Measurements from ENCODE around the gene GPATCH3. TPM values are rescaled to one million over a fixed set of nuclear protein-coding genes. Genes with fewer than 3 reads are reported as not detected.
A peak's percentile ranks its signal among the peaks of the same experiment; 100 is the strongest.

The GPATCH3 gene
- total RNA-seq, 2 experiments from 2014 or later = 15.0 to 17.0 TPM

GRCh38 chr1:26923711-26924110 lies 23.4 kb upstream of the GPATCH3 start:
- H3K9me3 Mint-ChIP-seq (ENCODE audit: low read depth) = no peaks in the 10 kb centered on the region
- H3K27ac Mint-ChIP-seq = no peak overlapping the region
- peaks cover 43% of the 10 kb centered on the region for H3K4me1 Mint-ChIP-seq
- ATAC-seq = no peak
- peaks cover 33% of the 10 kb centered on the region for H3K36me3 Mint-ChIP-seq
- CTCF ChIA-PET = interaction anchor here (0.7 to 1.3 kb wide), 3 partner anchors 11 to 136 kb away, joined by 3 to 4 read pairs (median 3); partner anchors contain the start of gene PIGV
- peak overlapping the region; percentile 91 for H3K4me3 Mint-ChIP-seq
- H3K27me3 Mint-ChIP-seq = no peaks in the 10 kb centered on the region
- DNase-seq = no peak

GRCh38 chr1:26922901-26923300 lies 22.6 kb upstream of the GPATCH3 start:
- H3K9me3 Mint-ChIP-seq (ENCODE audit: low read depth) = no peaks in the 10 kb centered on the region
- no peak for ATAC-seq
- DNase-seq = no peak
- peak overlapping the region; percentile 95 for H3K27ac Mint-ChIP-seq
- peaks cover 43% of the 10 kb centered on the region for H3K4me1 Mint-ChIP-seq
- no peaks in the 10 kb centered on the region for H3K27me3 Mint-ChIP-seq
- peak overlapping the region; percentile 91 for H3K4me3 Mint-ChIP-seq
- CTCF ChIA-PET = interaction anchor here (1.4 kb wide), 1 partner anchor 19 kb away, joined by 3 read pairs; no protein-coding TSS in a partner anchor
- H3K36me3 Mint-ChIP-seq = peaks cover 25% of the 10 kb centered on the region

GRCh38 chr1:26922431-26922729 lies 22.1 kb upstream of the GPATCH3 start:
- Mint-ChIP-seq H3K4me1 (peaks cover 43% of the 10 kb centered on the region), H3K27ac (peak overlapping the region; percentile 95), H3K9me3 (ENCODE audit: low read depth) (no peaks in the 10 kb centered on the region), H3K27me3 (no peaks in the 10 kb centered on the region), H3K36me3 (peaks cover 24% of the 10 kb centered on the region), H3K4me3 (peak overlapping the region; percentile 91)
- CTCF ChIA-PET = interaction anchor here (1.3 to 1.4 kb wide), 2 partner anchors 12 to 19 kb away, joined by 3 read pairs; no protein-coding TSS in a partner anchor
- no peak for ATAC-seq
- no peak for DNase-seq

DNA sequence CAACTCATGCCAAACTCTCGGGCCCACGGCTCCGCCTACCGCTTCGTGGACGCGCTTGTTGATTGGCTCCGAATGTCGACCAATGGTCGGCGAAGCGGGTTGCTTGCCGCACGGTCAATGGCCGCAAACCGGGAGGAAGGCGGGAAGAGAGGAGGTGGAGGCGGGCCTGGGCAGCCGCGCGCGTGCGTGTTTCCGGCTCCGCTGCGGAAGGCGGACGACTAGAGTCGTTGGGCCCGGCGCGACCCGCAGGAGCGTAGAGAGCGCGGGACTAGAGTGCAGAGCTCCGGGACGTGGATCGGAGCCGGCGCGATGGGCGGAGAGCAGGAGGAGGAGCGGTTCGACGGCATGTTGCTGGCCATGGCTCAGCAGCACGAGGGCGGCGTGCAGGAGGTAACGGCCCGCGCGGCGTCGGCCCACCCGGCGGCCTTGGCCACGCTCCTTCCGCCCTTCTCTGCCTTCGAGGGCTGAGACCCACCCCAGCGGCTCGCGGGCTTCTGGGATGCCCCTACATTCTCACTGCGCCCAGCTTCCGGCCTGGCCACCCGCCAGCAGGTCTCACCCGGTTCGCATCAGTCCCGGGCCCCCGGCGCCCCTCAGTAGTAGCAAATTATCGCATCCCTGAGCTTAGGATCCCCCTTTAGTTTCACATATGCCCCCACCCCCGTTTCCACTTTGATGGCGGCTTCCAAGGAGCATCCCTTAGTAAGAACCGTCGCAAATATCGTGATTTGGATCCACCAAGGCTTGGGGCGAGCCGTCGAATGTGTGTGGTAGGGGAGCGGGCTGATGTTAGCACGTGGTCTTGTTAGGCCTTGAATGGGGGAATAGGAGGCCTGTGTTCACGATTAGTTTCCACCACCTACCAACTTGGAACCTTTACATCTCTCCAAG lies 21.5 kb upstream of the GPATCH3 start, which contains the start of gene NUDC:
Gene NUDC, plus strand, starts transcription at position 204 of the 891 bp plus-strand sequence. Its CDS starts 106 bp downstream, at position 310.
- Mint-ChIP-seq H3K27ac (peak within 1 kb of the TSS; percentile 95), H3K4me3 (peak within 1 kb of the TSS; percentile 91), H3K36me3 (peaks cover 21% of the 10 kb centered on the region), H3K27me3 (no peaks in the 10 kb centered on the region), H3K4me1 (peaks cover 40% of the 10 kb centered on the region), H3K9me3 (ENCODE audit: low read depth) (no peaks in the 10 kb centered on the region)
- CTCF ChIA-PET = interaction anchor here (1.2 to 1.8 kb wide), 6 partner anchors 11 to 57 kb away, joined by 3 to 12 read pairs (median 5); partner anchors contain the start of genes GPATCH3 and GPN2
- DNase-seq (peak; percentile 99), ATAC-seq (peak; percentile 96)

GRCh38 chr1:26921126-26921539 lies 20.9 kb upstream of the GPATCH3 start:
- H3K36me3 Mint-ChIP-seq = peaks cover 17% of the 10 kb centered on the region
- H3K9me3 Mint-ChIP-seq (ENCODE audit: low read depth) = no peaks in the 10 kb centered on the region

GRCh38 chr1:26915204-26915842 lies 15.1 kb upstream of the GPATCH3 start:
- H3K27ac Mint-ChIP-seq = no peak overlapping the region
- CTCF ChIA-PET = interaction anchor here (1.4 kb wide), 1 partner anchor 16 kb away, joined by 3 read pairs; no protein-coding TSS in a partner anchor

More at GRCh38 chr1:26921126-26921539, 20.9 kb upstream of the GPATCH3 start:
- DNase-seq (no peak), ATAC-seq (peak; percentile 53)
- H3K27me3 Mint-ChIP-seq = no peaks in the 10 kb centered on the region
- peak overlapping the region; percentile 95 for H3K27ac Mint-ChIP-seq
- CTCF ChIA-PET = interaction anchor here (1.1 to 1.8 kb wide), 6 partner anchors 10 to 125 kb away, joined by 3 to 12 read pairs (median 5); partner anchors contain the start of genes GPATCH3 and GPN2
- peaks cover 37% of the 10 kb centered on the region for H3K4me1 Mint-ChIP-seq
- H3K4me3 Mint-ChIP-seq = peak overlapping the region; percentile 91

GRCh38 chr1:26913754-26914619 lies 13.7 kb upstream of the GPATCH3 start, which contains the start of gene NR0B2:
Gene NR0B2, minus strand, starts transcription at chr1:26913975. Its CDS starts 35 bp downstream, at chr1:26913940.
- no peaks in the 10 kb centered on the region for H3K9me3 Mint-ChIP-seq (ENCODE audit: low read depth)
- CTCF ChIA-PET = interaction anchor here (0.9 to 1.4 kb wide), 2 partner anchors 15 to 89 kb away, joined by 3 read pairs; no protein-coding TSS in a partner anchor

More at GRCh38 chr1:26915204-26915842, 15.1 kb upstream of the GPATCH3 start:
- DNase-seq = no peak
- ATAC-seq = no peak
- Mint-ChIP-seq H3K36me3 (no peaks in the 10 kb centered on the region), H3K9me3 (ENCODE audit: low read depth) (no peaks in the 10 kb centered on the region), H3K4me1 (peaks cover 3% of the 10 kb centered on the region), H3K27me3 (no peaks in the 10 kb centered on the region), H3K4me3 (no peak overlapping the region)

DNA sequence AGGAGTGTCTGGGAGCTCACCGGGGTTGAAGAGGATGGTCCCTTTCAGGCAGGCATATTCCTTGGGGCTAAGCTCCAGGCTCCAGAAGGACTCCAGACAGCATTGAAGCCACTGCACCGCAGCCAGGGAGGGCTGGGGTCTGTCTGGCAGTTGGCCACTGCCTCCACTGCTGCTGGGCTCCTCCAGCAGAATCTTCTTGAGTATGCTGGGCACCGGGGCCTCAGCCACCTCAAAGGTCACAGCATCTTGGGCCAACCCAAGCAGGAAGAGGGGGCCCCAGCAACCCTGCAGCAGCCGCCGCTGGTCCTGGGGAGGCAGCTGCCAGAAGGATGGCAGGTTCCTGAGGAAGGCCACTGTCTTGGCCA lies 13.1 kb upstream of the GPATCH3 start:
- H3K27me3 Mint-ChIP-seq = no peaks in the 10 kb centered on the region
- no peaks in the 10 kb centered on the region for H3K36me3 Mint-ChIP-seq
- ATAC-seq (peak; percentile 27), DNase-seq (no peak)
- H3K9me3 Mint-ChIP-seq (ENCODE audit: low read depth) = no peaks in the 10 kb centered on the region
- CTCF ChIA-PET = interaction anchor here (0.9 to 1.0 kb wide), 2 partner anchors 11 to 88 kb away, joined by 3 read pairs; no protein-coding TSS in a partner anchor
- no peak overlapping the region for H3K4me3 Mint-ChIP-seq
- H3K4me1 Mint-ChIP-seq = no peaks in the 10 kb centered on the region
- H3K27ac Mint-ChIP-seq = no peak overlapping the region

More at GRCh38 chr1:26913754-26914619, 13.7 kb upstream of the GPATCH3 start, which contains the start of gene NR0B2:
- no peaks in the 10 kb centered on the region for H3K4me1 Mint-ChIP-seq
- H3K27ac Mint-ChIP-seq = no peak within 1 kb of the TSS
- DNase-seq (no peak), ATAC-seq (no peak)
- no peaks in the 10 kb centered on the region for H3K36me3 Mint-ChIP-seq
- no peak within 1 kb of the TSS for H3K4me3 Mint-ChIP-seq
- H3K27me3 Mint-ChIP-seq = no peaks in the 10 kb centered on the region

DNA sequence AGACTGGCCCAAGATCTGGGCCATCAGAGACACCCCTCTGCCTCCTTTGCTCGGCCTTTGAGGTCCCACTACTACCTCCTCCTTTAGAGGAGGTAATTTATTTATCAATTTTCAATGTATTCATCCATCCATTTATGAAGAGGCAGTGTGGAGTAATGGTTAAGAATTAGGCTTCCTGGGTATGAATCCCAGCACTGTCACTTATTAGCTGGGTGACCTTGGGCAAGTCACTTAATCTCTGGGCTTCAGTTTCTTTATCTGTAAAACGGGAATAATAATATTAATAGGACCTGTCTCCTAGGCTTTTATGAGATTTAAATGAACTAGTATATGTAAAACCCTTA lies 11.9 kb upstream of the GPATCH3 start:
- no peaks in the 10 kb centered on the region for H3K36me3 Mint-ChIP-seq
- ATAC-seq = no peak
- no peaks in the 10 kb centered on the region for H3K9me3 Mint-ChIP-seq (ENCODE audit: low read depth)
- no peaks in the 10 kb centered on the region for H3K4me1 Mint-ChIP-seq
- peaks cover 3% of the 10 kb centered on the region for H3K27me3 Mint-ChIP-seq
- no peak overlapping the region for H3K27ac Mint-ChIP-seq
- H3K4me3 Mint-ChIP-seq = no peak overlapping the region
- DNase-seq = no peak
- CTCF ChIA-PET = no interaction called here

GRCh38 chr1:26911399-26912146 lies 11.3 kb upstream of the GPATCH3 start:
- DNase-seq (no peak), ATAC-seq (no peak)
- Mint-ChIP-seq H3K4me3 (no peak overlapping the region), H3K9me3 (ENCODE audit: low read depth) (no peaks in the 10 kb centered on the region), H3K27ac (no peak overlapping the region), H3K36me3 (no peaks in the 10 kb centered on the region), H3K27me3 (peaks cover 3% of the 10 kb centered on the region), H3K4me1 (no peaks in the 10 kb centered on the region)
- CTCF ChIA-PET = interaction anchor here (1.0 kb wide), 1 partner anchor 10 kb away, joined by 3 read pairs; the partner anchor contains the start of gene NUDC

DNA sequence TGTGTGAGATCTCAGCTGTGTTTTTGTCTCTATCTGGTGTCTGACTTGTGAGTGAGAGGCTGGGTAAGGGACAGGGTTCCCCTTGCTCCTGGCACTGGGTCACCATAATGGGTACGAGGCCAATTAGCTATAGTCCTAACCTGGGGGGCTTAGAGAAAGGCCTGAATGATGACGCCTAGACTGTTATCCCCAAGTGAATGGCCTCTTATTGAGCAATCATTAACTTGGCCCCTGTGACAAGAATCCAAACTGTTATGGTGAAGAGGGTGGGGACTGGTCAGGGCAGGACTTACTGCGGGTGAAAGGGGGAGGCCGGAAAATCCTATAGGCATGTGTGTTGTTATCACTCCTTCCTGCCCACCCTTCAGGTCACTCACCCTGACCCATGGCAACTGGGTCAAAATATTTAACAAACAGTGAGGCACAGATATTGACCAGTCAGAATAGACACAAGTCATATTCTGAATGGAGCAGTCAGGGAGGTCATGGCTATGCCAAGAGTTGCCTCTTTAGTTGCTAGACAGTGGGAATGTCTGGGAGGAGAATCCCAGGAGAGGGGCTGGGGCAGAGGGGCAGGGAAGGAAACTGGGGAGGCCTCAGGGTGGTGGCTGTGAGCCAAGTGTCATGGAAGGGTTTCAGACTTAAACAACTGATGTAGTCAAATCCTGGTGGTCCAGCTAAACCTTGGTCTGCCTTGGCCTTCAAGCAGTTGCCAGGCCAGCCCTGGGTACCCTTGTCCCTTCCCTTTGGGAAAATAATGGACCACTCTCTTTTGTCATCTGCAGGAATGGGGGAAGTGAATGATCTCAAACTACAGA lies 10.3 kb upstream of the GPATCH3 start:
- no peak for ATAC-seq
- DNase-seq = no peak
- no peak overlapping the region for H3K27ac Mint-ChIP-seq
- H3K9me3 Mint-ChIP-seq (ENCODE audit: low read depth) = no peaks in the 10 kb centered on the region
- H3K27me3 Mint-ChIP-seq = peaks cover 3% of the 10 kb centered on the region
- no peaks in the 10 kb centered on the region for H3K36me3 Mint-ChIP-seq
- CTCF ChIA-PET = interaction anchor here (1.0 kb wide), 1 partner anchor 11 kb away, joined by 3 read pairs; the partner anchor contains the start of gene NUDC
- no peak overlapping the region for H3K4me3 Mint-ChIP-seq
- H3K4me1 Mint-ChIP-seq = no peaks in the 10 kb centered on the region

Measured in activated CD8-positive, alpha-beta memory T cell treated with anti-CD3 and anti-CD28 coated beads, Interleukin-2, amount 10 ng/mL, durations not matched to agents 7 days and 5 days (primary cell).